A549 (cell line): ENCODE measurements around the gene ASH1L.

Source experiments
- CEBPB ChIP-seq, 2 experiments: fragments of >200 bp in 1 of 2; sonication (Bioruptor Twin) in 1 of 2; formaldehyde crosslinking in 1 of 2; IDR thresholded peaks; 2 replicates each; pipeline ENCODE4 v1.6.1; 2012 to 2016
- CTCF ChIP-seq: fragments of >200 bp; sonication (Bioruptor Twin); formaldehyde crosslinking; IDR thresholded peaks from 3 replicates; pipeline ENCODE4 v1.5.1; 2016
- EP300 ChIP-seq, 2 experiments: fragments of >200 bp; sonication (Bioruptor Twin); formaldehyde crosslinking; IDR thresholded peaks; 2 replicates in 1 of 2; 3 replicates in 1 of 2; pipeline ENCODE4 v1.6.1; 2016 to 2017
- ESRRA ChIP-seq: fragments of 150-350 bp; IDR thresholded peaks from 2 replicates; pipeline ENCODE4 v1.6.1; 2014; ENCODE audit warnings: mild to moderate bottlenecking, low read length, borderline replicate concordance
- HOXA7 ChIP-seq: fragments of 250-450 bp; sonication (Bioruptor Pico); IDR thresholded peaks from 2 replicates; pipeline ENCODE4 v1.5.0; 2020; ENCODE audit warnings: mild to moderate bottlenecking, moderate library complexity
- SREBF2 ChIP-seq: fragments of 450-650 bp; IDR thresholded peaks from 2 replicates; pipeline ENCODE4 v1.6.1; 2014; ENCODE audit warnings: mild to moderate bottlenecking, moderate library complexity
- TF ChIP-seq, protein P1 (sequence below): IDR thresholded peaks from 2 replicates; pipeline ENCODE4 v1.6.1; 2012
- TF ChIP-seq, protein P2 (sequence below): IDR thresholded peaks from 2 replicates; pipeline ENCODE4 v1.6.1; 2012; ENCODE audit warnings: low read depth, borderline replicate concordance

DNA sequence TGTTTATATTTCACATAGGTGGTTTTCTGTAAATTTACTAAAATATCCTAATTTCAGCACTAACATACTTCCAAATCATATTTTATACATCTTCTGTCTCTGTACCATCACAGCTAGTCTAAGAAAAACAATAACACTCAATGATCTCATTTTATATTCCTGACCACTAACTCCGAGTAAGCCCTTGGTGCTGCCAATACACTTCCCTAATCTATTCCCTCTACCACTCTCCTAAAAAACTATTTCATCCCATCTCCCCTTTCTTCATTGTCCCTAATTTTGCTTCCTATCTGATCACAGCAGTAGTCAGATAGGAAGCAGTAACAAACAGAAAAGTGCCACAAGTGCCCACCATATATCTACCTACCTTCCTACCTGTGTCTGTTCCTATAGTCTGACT lies 36.2 kb downstream of the ASH1L start:
- TF ChIP-seq, protein P1, sequence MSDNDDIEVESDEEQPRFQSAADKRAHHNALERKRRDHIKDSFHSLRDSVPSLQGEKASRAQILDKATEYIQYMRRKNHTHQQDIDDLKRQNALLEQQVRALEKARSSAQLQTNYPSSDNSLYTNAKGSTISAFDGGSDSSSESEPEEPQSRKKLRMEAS = no peak
- TF ChIP-seq, protein P2, sequence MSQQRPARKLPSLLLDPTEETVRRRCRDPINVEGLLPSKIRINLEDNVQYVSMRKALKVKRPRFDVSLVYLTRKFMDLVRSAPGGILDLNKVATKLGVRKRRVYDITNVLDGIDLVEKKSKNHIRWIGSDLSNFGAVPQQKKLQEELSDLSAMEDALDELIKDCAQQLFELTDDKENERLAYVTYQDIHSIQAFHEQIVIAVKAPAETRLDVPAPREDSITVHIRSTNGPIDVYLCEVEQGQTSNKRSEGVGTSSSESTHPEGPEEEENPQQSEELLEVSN = no peak
- TF ChIP-seq EP300 (IDR thresholded peaks at IDR 0.05) (no peak), HOXA7 (no peak), CTCF (no peak), ESRRA (no peak), CEBPB (IDR thresholded peaks at IDR 0.05) (no peak), SREBF2 (no peak)
